GM15510 (cell line): Measurements from ENCODE around the gene CDH23.

Experiments used
- POLR2A ChIP-seq: IDR thresholded peaks from 3 replicates; pipeline ENCODE4 v1.6.1; 2011; ENCODE audit warnings: borderline replicate concordance; ENCODE audit not compliant: insufficient read length; ENCODE audit errors: extremely low read depth

CDH23 gene

DNA sequence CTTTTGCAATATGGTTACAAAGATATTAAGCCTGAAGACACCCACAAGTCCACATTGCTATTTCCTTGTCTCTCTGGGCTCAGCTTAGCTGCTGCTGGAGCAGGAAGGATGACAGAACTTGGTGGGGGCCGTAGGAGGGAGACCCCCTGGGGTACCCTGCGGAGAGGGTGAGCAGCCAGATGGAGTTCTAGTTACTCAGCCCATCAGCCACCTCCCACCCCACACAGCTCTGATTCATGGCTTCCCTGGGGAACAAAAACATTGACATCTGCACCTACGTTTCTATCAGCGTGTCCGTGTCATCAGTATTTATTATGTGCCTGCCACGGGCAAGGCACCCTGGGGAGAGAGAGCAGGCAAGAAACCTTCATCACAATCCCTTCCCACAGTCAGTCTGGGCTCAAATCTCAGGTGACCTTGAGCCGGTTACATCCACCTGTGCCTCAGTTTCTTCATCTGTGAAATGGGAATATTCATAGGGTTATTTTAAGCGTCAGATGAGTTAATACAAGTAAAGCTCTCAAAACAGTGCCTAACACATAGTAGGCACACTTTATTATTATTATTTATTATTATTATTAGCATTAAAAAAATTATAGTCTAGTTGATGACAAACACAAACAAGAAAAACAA lies 191.3 kb downstream of the CDH23 start:
- TF ChIP-seq POLR2A = no peak

DNA sequence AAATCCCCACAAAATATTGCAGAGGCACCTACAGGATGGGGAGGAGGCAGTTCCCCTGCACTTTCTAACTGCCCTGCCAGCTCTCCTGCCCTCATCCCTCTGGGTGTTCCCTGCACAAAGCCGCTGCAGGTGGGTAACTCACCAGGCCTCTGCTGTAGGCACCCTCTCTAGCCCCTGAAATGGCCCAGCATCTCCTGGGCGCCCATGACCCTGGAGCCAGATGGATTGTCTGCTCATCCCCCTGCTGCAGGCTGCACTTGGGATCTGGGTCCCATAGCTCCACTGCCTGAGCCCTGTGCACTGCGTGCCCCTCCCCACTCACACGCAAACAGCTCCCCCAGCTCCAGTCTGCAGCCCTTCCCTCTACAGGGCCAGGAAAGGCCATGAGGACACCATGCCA lies 192.0 kb downstream of the CDH23 start:
- no peak for TF ChIP-seq POLR2A

DNA sequence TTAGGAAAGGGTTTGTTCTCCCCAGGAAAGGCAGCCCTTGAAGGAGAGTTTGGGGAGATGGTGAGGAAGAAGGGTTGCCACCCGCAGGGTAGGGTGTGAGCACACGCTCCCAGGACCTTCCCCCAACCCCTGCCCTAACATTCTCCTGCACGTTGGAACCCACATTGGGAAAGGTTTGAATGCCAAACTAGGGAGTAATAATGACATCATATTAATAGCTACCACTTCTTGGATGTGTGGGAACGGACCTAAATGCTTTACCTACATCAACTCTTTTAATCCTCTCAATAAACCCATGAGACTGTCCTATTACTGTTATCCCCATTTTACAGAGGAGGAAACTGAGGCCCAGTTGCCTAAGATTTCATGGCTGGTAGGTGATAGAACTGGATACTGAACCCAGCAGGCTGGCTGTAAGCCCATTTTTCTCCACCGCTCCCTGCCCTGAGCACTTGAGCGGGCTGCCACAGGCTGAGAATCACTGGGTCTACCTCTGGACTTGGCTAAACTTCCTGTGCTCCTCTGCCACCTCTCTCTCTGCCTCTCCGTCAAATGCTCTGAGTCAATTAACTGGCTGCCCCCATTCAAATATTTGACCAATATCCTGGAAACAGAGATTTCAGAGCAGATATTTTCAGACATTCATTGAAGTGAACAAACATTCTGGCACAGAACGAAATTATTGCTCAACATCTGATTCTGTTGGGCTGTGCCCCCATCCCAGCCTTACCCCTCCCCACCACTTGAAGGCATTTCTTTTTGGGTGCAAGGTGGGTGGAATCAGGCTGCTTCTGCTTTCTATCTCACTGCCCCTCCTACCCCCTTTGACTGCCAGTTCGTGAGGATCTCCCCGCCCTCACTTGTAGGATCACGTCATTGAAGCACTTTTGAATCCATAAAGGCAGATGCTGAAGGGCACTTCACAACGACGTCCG lies 193.2 kb downstream of the CDH23 start:
- TF ChIP-seq POLR2A = no peak

DNA sequence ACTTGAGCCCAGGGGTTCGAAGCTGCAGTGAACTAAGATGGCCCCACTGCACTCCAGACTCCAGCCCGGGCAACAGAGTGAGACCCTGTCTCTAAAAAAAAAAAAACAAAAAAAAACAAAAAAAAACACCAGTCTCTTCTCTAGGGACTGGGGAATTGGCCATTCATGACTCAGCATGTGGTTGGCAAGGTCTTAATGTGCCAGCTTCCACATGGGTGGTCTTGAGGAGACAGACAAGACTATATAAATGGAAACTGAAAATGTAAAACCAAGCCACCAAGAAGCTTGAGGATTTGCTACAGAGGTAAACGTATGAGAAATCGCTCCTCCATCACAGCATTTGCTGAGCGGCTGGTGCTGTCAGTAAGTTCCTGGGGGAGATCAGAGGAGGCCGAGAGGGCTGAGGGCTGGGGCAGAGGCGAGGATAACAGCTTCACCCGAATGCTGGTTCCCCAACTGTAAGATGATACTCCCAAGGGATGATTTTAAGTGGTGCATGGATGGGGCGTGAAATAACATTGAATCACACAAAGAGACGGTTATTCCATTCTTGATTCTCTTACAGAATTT lies 194.1 kb downstream of the CDH23 start:
- no peak for TF ChIP-seq POLR2A

DNA sequence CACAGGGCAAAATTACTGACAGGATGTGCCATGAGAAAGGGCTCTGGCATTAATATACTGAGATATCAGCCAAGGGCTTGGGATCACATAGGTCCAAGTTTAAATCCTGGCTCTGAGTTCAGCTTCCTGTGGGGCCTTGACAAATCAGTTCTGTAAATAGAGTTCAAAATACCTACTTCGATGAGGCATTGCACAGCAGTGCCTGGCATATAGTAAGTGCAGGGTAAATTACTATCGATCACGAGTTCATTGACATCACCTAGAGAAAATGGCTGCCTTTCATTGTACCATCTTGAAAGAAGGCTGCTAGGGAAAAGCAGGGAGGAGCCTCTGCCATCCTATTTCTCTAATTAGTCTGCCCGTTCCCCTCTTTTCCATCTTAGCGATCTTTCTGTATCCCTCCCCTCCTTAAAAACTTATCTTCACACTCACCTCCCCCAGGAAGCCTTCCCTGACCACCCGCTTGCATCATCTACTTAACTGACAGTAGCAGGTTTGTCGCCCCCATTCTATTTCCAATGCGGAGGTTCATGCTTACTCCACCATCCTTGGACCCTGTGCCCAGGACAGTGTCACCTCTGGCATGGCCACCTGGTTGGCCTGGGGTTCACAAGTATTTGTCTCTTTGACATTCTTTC lies 198.3 kb downstream of the CDH23 start:
- TF ChIP-seq POLR2A = no peak

DNA sequence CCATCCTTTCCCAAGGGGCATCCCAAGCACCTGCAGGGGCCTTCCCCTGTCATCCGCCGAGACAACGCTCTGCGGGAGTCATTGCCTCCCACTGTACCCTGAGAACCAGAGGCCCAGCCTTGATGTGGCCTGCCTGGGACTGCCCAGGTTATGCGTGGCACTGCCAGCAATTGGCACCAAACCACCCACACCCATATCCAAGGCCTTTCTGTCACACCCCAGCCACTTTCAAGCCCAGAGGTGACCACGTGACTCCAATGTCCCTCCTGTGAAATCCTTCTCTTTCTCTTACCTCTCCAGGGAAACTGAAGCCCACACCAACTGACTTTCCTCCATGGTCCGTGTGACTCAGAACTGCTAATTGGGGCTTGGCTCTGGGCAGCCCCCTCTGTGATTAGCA lies 198.9 kb downstream of the CDH23 start:
- no peak for TF ChIP-seq POLR2A

DNA sequence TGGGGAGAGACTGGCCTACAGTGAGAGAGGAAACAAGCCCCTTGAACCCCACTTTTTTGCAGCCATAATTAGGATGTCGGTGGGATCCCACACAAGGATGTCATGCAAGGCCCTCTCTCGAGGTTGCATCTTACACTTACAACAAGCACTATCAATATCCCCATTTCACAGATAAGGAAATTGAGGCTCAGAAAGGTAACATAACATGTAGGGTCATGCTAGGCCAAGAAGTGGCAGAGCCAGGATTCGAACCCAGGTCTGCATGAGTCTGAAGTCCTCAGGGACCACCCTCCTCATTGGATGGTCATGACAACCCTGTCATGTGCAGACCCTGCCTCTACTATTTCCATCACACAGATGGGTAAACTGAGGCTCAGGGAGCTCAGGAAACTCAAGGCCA lies 199.4 kb downstream of the CDH23 start:
- no peak for TF ChIP-seq POLR2A

DNA sequence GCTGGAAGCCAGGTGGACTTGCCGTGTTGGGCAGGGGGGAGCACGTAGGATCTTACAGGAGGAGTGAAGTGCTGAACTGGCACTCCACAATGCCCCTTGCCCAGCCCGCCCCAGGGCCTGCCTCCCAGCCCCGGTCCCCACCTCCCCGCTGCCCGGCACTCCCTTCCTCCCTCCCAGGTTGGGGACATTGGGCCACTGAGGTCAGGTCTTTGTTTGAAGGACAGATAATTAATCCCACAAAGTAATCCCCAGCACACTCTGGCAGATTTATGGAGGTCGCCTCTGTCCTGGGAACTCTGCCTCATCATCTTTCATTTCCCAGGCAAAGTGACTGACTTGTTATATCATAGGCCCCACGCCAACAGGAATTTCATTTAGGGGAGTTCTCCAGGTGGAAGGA lies 200.0 kb downstream of the CDH23 start:
- TF ChIP-seq POLR2A = no peak

DNA sequence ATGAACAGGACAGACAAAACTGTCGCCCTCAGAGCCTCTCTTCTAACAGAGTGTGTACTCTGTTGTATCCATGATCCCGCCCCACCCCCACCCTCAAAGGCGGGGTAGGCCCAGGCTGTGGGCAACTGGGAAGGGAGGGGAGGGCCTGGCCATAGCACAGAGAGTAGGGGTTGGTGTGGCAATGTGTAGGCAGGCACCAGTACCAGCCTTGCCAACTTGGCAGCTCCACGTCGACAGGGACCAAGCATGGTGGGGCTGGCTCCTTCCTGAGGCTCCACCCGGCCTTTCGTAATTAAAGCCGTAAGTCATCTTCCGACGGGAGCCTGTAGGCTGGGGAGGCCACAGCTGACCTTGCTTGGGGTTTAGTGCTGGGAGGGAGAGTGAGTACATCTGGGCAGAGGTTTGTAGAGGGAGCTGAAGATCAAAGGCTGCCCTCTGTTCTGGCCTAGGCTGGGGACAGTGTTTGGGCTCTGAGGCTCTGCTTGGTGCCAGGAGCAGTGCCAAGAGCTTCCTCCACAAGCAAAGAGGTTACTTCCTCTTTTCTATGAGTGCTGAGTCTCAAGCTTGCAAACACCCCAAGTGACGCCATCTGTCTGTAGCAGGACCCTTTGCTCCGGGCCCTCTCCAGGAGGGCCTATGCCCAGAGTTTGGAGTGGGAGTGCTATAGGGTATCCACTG lies 201.2 kb downstream of the CDH23 start:
- no peak for TF ChIP-seq POLR2A

DNA sequence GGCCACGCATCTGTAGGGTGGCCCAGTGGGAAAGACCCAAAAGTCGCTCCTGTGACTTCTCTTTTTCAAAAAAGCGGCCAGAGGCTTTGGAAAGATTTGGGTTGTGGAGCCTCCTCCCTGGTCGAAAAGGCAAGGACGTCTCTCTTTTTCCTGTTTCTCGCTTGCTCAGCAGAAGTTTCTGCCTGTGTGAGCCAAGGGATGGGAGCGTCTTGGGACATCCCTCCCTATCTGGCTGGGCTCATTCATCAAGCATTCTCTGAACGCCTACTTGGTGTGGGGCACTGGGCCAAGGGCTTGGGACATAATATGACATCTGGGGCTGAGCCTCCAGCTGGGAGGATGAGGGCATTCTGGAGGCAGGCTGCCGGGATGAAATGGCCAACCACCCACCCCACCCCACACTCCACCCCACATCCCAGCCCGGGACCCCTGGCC lies 201.9 kb downstream of the CDH23 start:
- no peak for TF ChIP-seq POLR2A

DNA sequence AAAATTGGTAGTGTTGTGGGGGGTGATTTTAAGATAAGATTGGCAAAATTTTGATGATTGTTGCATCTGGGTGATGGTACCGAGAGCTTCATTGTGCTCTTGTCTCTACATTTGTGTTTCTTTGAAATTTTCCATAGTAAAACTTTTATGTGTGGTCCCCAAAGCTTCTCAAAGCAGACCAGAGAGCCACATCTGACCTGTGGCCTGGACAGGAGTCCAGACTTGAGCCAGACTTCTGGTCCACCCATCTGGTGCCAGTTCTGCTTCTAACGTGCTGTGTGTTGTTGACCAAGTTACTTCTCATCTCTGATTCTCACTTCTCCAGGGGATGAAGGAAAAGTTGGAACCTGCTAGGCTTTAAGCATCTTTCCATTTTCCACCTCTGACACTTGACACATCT lies 202.8 kb downstream of the CDH23 start:
- no peak for TF ChIP-seq POLR2A

DNA sequence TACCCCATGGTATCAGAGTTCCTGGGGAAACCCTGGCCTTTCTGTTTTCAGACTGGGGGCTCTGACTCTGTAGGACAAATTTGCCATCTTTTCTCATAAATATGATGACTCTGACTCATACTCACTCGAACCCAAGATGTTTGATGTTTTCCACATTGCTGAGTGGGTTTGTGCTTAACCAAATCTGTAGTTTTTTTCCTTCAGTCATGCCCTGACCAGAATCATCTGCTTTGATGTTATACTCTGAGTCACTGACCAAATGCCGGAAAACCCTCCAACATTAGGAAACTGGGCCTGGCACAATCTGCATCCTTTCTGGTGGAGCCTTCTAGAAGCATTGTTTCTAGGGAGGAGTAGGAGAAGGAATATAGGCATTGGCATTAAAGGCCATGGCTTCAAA lies 204.1 kb downstream of the CDH23 start:
- TF ChIP-seq POLR2A = no peak

DNA sequence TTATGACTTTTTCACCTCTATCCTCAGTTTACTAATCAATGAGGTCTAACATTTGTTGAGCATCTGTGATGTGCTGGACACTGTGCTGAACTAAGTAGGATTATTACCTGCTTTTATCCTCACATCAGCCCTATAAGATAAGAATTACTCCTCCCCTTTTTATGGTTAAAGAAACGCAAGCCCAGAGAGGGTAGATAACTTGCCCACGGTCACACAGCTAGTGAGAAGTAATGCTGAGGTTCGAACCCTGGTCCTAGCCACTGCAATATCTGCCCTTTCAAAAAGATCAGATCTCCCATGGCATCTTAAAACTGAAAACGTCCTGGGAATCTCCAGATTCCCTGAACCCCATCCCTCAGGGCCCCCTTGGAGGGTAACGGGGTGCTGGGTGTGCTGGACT lies 204.6 kb downstream of the CDH23 start:
- no peak for TF ChIP-seq POLR2A

DNA sequence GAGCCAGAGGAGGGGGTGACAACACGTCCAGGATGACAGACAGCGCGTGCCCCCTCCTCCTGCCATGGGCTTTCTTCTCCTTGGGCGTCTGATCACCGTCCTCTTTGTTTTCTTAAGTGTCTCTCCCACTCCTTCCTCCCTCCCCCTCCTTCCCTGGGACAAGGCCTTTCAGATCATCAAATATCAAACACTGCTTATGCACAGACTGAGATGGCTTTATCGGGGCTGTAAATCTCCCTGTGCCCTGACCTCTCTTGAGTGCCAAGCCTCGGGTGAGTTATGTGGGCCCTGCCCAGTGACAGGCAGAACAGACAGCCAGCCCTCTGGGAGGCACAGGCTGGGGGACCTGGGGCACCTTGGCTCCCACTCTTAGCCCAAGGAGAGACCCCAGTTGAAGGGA lies 206.4 kb downstream of the CDH23 start:
- TF ChIP-seq POLR2A = no peak

DNA sequence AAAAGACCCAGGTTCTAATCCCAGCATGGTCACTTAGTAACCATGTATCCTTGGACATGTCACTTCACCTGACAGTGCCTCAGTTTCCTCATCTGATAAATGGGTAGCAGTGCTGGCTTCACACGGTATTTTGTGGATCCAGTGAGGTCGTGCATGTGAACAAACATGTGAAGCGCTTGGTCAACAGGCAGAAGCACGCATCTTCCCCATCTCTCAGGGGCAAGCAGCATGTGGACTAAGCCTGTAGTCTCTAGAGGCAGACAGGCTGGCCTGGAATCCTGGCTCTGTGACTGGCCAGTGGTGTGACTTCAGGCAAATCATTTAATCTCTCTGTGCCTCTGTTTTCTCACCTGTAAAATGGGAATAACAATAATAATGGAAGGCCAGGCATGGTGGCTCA lies 207.0 kb downstream of the CDH23 start:
- no peak for TF ChIP-seq POLR2A

DNA sequence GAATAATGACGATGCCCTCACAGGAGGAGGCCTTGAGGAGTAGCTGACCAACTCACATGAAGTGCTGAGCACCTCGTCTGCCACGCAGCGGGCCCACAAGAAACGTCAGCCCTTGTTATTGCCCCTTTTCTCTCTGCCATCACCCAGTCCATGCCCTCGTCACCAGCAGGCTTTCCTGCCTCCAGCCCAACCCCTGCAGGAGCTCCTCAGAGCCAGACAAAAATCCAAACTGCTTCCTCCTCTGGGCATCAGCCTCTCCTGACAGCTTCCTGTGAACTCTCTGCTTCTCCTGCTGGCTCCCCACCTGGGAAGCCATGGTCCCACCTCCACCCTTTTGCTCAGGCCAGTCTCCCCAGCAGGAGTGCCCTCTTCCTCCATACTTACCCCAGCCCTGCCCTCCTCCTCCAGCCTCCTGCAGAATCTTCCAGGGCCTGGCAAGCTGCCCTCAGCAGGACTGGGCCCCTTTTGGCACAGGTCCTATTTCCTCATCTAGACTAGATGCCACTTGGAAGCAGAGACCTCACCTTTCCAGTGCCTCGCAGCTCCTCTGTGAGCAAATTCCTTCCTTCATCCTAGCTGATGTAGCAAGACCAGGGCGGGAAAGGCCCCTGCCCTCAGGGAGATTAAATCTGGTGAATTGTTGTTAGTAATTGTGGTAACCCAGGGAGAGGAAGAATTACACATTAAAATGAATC lies 207.8 kb downstream of the CDH23 start:
- TF ChIP-seq POLR2A = no peak
